ENCODE results near the gene TRIM17.

DNA sequence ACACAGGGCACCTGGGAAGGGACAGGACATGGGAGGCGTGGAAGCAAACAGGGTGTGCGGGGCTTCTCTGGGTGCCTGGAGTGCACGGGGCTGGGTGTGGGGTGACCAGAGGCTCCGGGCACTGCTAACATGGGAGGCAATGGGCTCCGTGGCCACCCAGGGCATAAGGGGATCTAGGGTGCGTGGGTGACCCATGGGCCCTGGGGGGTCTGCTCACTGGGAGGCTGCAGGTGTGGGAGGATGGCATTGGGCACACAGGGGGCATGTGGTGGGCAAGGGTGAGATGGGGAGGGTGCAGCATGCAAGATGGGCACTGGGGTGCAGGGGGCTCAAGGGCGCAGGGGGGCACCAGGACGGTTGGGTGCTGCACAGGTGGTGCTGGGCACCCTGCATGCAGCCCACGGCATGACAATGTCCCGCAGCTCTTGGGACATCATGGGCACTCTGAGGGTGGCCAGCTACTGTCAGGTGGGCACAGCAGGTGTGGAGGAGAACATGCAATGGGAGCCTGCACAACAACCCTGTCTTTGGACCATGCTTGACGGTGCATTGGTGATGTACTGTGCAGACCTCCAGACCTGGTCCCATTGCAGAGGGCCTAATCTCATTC lies 25.1 kb downstream of the TRIM17 start:
- TF ChIP-seq POLR2A (IDR thresholded peaks at IDR 0.05): no peak
- no peak for TF ChIP-seq CTCF (IDR thresholded peaks at IDR 0.05)
- no peak for TF ChIP-seq POLR2AphosphoS5 (IDR thresholded peaks at IDR 0.05)

All from breast epithelium (tissue), 3 donors.